Activated T-cell treated with anti-CD3 and anti-CD28 coated beads for 4 hours (primary cell): ENCODE results near the gene CD19.
"Not testable (repeated sequence)": the region's sequence is repeated elsewhere in the genome, so short reads cannot be mapped to it uniquely, and the experiment has no call there.

Experiments
- DNase-seq: peaks from one replicate; pipeline ENCODE4 v3.0.0-alpha.2; 2020

CD19 gene

GRCh38 chr16:28910086-28911031 lies 21.4 kb upstream of the CD19 start:
- no peak for DNase-seq

- no peak for DNase-seq
These were observed 19.2 kb upstream of the CD19 start for GRCh38 chr16:28912558-28912957.

- DNase-seq = no peak
These were observed 17.6 kb upstream of the CD19 start for GRCh38 chr16:28913946-28914724.

- no peak for DNase-seq
These were observed 16.6 kb upstream of the CD19 start for GRCh38 chr16:28915181-28915580.

- DNase-seq = no peak
These were observed 14.7 kb upstream of the CD19 start for GRCh38 chr16:28917095-28917494.

- DNase-seq = no peak
These were observed 13.1 kb upstream of the CD19 start for GRCh38 chr16:28918698-28919097.

GRCh38 chr16:28923231-28923587 lies 8.6 kb upstream of the CD19 start:
- no peak for DNase-seq

GRCh38 chr16:28923652-28924398 lies 7.9 kb upstream of the CD19 start:
- no peak for DNase-seq

- no peak for DNase-seq
These were observed 7.4 kb upstream of the CD19 start for GRCh38 chr16:28924399-28924761.

- peak; percentile 88 for DNase-seq
These were observed 6.9 kb upstream of the CD19 start, which contains the start of gene RABEP2 for GRCh38 chr16:28924762-28925385. Gene RABEP2 (minus strand): TSS chr16:28925238. CDS start chr16:28925163, 75 bp downstream.

- peak; percentile 59 for DNase-seq
These were observed 6.2 kb upstream of the CD19 start for GRCh38 chr16:28925386-28926228.

GRCh38 chr16:28926284-28926683 lies 5.5 kb upstream of the CD19 start:
- DNase-seq = not testable (repeated sequence)

- DNase-seq = no peak
These were observed 4.0 kb upstream of the CD19 start for GRCh38 chr16:28927815-28928214.

GRCh38 chr16:28930203-28930602 lies 1.6 kb upstream of the CD19 start:
- DNase-seq = no peak

GRCh38 chr16:28930652-28931051 lies 1.1 kb upstream of the CD19 start:
- no peak for DNase-seq

GRCh38 chr16:28932339-28933141 lies 769 bp downstream of the CD19 start:
- DNase-seq = no peak

- no peak for DNase-seq
These were observed 1.4 kb downstream of the CD19 start for GRCh38 chr16:28933171-28933570.

GRCh38 chr16:28935346-28935745 lies 3.6 kb downstream of the CD19 start:
- no peak for DNase-seq

GRCh38 chr16:28935924-28936783 lies 4.4 kb downstream of the CD19 start:
- DNase-seq = peak; percentile 80

GRCh38 chr16:28936784-28937155 lies 5.0 kb downstream of the CD19 start:
- DNase-seq = no peak
